IMR-90 (cell line): ENCODE measurements around the gene CHPF2.
A peak's percentile ranks its signal among the peaks of the same experiment; 100 is the strongest.

Experiments
- CEBPB ChIP-seq: IDR thresholded peaks from 2 replicates; pipeline ENCODE4 v1.6.1; 2012; ENCODE audit warnings: low read depth, low read length, improper control_type of control experiment
- CHD1 ChIP-seq: IDR thresholded peaks from 2 replicates; pipeline ENCODE4 v1.6.1; 2012; ENCODE audit warnings: low read depth, low read length, improper control_type of control experiment
- MXI1 ChIP-seq: IDR thresholded peaks from 2 replicates; pipeline ENCODE4 v1.6.1; 2012; ENCODE audit warnings: low read depth, mild to moderate bottlenecking, low read length, moderate library complexity, borderline replicate concordance
- POLR2A ChIP-seq: IDR thresholded peaks from 2 replicates; pipeline ENCODE4 v1.6.1; 2012; ENCODE audit warnings: mild to moderate bottlenecking, low read depth, low read length
- SMC3 ChIP-seq: fragments of 150-350 bp; IDR thresholded peaks from 2 replicates; pipeline ENCODE4 v1.6.1; 2016; ENCODE audit warnings: low read depth, mild to moderate bottlenecking, antibody characterized with exemption, low read length, moderate library complexity
- TF ChIP-seq, protein P1 (sequence below): conservative IDR thresholded peaks from 2 replicates; pipeline ENCODE4 v1.5.1; 2012; ENCODE audit warnings: mild to moderate bottlenecking, low read depth, low read length, improper control_type of control experiment

DNA sequence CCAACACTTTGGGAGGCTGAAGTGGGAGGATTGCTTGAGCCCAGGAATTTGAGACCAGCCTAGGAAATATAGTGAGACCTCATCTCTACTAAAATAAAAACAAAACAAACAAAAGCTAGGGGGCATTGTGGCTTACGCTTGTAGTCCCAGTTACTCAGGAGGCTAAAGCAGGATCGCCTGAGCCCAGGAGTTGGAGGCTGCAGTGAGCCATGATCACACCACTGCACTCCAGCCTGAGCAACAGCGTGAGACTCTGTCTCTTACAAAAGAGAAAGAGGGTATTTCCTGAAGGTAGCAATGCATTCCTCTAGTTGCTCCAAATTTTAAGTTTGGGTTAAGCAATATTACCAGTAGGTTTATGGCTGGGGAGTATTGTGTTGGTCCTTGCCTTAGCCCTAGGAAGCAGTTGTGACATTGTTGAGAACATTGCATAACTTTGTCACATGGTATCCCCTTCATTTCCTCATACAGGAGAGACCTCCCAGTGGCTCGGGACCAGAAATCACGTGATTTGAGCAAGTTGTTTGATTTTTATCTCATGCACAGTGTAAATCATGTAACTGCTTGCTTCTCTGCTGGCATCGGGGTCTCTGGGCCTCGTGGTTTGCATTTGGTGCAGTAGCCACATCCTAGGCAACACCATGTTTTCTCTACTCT lies 39.5 kb downstream of the CHPF2 start:
- TF ChIP-seq, protein P1, sequence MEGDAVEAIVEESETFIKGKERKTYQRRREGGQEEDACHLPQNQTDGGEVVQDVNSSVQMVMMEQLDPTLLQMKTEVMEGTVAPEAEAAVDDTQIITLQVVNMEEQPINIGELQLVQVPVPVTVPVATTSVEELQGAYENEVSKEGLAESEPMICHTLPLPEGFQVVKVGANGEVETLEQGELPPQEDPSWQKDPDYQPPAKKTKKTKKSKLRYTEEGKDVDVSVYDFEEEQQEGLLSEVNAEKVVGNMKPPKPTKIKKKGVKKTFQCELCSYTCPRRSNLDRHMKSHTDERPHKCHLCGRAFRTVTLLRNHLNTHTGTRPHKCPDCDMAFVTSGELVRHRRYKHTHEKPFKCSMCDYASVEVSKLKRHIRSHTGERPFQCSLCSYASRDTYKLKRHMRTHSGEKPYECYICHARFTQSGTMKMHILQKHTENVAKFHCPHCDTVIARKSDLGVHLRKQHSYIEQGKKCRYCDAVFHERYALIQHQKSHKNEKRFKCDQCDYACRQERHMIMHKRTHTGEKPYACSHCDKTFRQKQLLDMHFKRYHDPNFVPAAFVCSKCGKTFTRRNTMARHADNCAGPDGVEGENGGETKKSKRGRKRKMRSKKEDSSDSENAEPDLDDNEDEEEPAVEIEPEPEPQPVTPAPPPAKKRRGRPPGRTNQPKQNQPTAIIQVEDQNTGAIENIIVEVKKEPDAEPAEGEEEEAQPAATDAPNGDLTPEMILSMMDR = no peak
- no peak for TF ChIP-seq SMC3
- TF ChIP-seq POLR2A = no peak
- TF ChIP-seq MXI1 = no peak
- TF ChIP-seq CEBPB = peak; percentile 87
- TF ChIP-seq CHD1 = no peak
